Liver (tissue), 9 donors: Measurements from ENCODE around the gene MN1. TPM values are rescaled to one million over a fixed set of nuclear protein-coding genes. Genes with fewer than 3 reads are reported as not detected.

Source experiments
- DNase-seq: peaks from one replicate; pipeline ENCODE4 v3.0.0-alpha.2; 2017; ENCODE audit warnings: low spot score
- H3K27ac ChIP-seq, 2 donors: one replicate each; pipeline ENCODE4 v1.7.0; 2013; ENCODE audit warnings: inconsistent platforms in 2 of 2, low read length in 2 of 2, control low read depth in 1 of 2, low read depth in 1 of 2, mild to moderate bottlenecking in 1 of 2
- H3K27me3 ChIP-seq, 4 donors: one replicate each; pipeline versions ENCODE4 v1.6.1 to v1.7.0; 2013; ENCODE audit warnings: low read length in 3 of 4, inconsistent platforms in 1 of 4, mild to moderate bottlenecking in 1 of 4, moderate library complexity in 1 of 4; ENCODE audit not compliant: control insufficient read depth in 4 of 4, insufficient read depth in 4 of 4
- H3K36me3 ChIP-seq, 4 donors: one replicate each; pipeline versions ENCODE4 v1.6.1 to v1.7.0; 2013; ENCODE audit warnings: low read length in 3 of 4, mild to moderate bottlenecking in 3 of 4, low read depth in 1 of 4, moderate library complexity in 1 of 4; ENCODE audit not compliant: control insufficient read depth in 4 of 4, insufficient read depth in 3 of 4
- H3K4me1 ChIP-seq, 4 donors: one replicate each; pipeline versions ENCODE4 v1.6.1 to v1.7.0; 2013; ENCODE audit warnings: low read length in 3 of 4, mild to moderate bottlenecking in 3 of 4, moderate library complexity in 1 of 4; ENCODE audit not compliant: control insufficient read depth in 4 of 4, insufficient read depth in 4 of 4
- H3K4me3 ChIP-seq, 3 donors: one replicate each; pipeline versions ENCODE4 v1.6.1 to v1.7.0; 2013; ENCODE audit warnings: low read length in 3 of 3, control low read depth in 1 of 3, low read depth in 1 of 3, mild to moderate bottlenecking in 1 of 3
- H3K9ac ChIP-seq, 2 donors: one replicate each; pipeline ENCODE4 v1.7.0; 2013; ENCODE audit warnings: low read length in 2 of 2, mild to moderate bottlenecking in 2 of 2, moderate library complexity in 2 of 2, control low read depth in 1 of 2, low read depth in 1 of 2
- H3K9me3 ChIP-seq, 4 donors: one replicate each; pipeline versions ENCODE4 v1.6.1 to v1.7.0; 2013; ENCODE audit warnings: low read length in 3 of 4; ENCODE audit not compliant: control insufficient read depth in 4 of 4
- FOXA1 ChIP-seq: IDR thresholded peaks from 2 replicates; pipeline ENCODE4 v1.6.1; 2016; ENCODE audit warnings: antibody characterized with exemption
- FOXA2 ChIP-seq: IDR thresholded peaks from 2 replicates; pipeline ENCODE4 v1.6.1; 2016; ENCODE audit warnings: antibody characterized with exemption
- GABPA ChIP-seq, 2 donors: IDR thresholded peaks in 1 of 2; conservative IDR thresholded peaks in 1 of 2; 2 replicates each; pipeline ENCODE4 v1.6.1; 2016; ENCODE audit warnings: antibody characterized with exemption in 2 of 2, mild to moderate bottlenecking in 1 of 2, moderate library complexity in 1 of 2
- HNF4A ChIP-seq, 2 donors: conservative IDR thresholded peaks; 2 replicates each; pipeline ENCODE4 v1.6.1; 2016; ENCODE audit warnings: antibody characterized with exemption in 2 of 2, mild to moderate bottlenecking in 2 of 2
- HNF4G ChIP-seq: IDR thresholded peaks from 2 replicates; pipeline ENCODE4 v1.6.1; 2016; ENCODE audit warnings: antibody characterized with exemption
- NR2F2 ChIP-seq: IDR thresholded peaks from 2 replicates; pipeline ENCODE4 v1.6.1; 2016; ENCODE audit warnings: antibody characterized with exemption
- RAD21 ChIP-seq, 2 donors: IDR thresholded peaks; 2 replicates each; pipeline ENCODE4 v1.6.1; 2016; ENCODE audit warnings: antibody characterized with exemption in 2 of 2, mild to moderate bottlenecking in 2 of 2
- RXRA ChIP-seq, 2 donors: IDR thresholded peaks; 2 replicates each; pipeline ENCODE4 v1.6.1; 2017 to 2018; ENCODE audit warnings: antibody characterized with exemption in 2 of 2, mild to moderate bottlenecking in 1 of 2
- SP1 ChIP-seq: IDR thresholded peaks from 2 replicates; pipeline ENCODE4 v1.6.1; 2018; ENCODE audit warnings: antibody characterized with exemption, mild to moderate bottlenecking
- TAF1 ChIP-seq: conservative IDR thresholded peaks from 2 replicates; pipeline ENCODE4 v1.6.1; 2016; ENCODE audit warnings: antibody characterized with exemption, mild to moderate bottlenecking
- YY1 ChIP-seq: IDR thresholded peaks from 2 replicates; pipeline ENCODE4 v1.6.1; 2016; ENCODE audit warnings: antibody characterized with exemption, mild to moderate bottlenecking
- WGBS: extraction: QIAGEN DNeasy Blood & Tissue Kit; methylation state at CpG from one replicate; pipeline ENCODE4 v1.1.7; 2013; 5-methylcytosine and 5-hydroxymethylcytosine counted together
- polyA plus RNA-seq, 2 donors: library from polyadenylated mRNA; stranded (reverse) in 1 of 2; unstranded in 1 of 2; fragments of 200-250 nt in 1 of 2; fragments of >200 nt in 1 of 2; fragmentation: Nextera tagmentation in 1 of 2; extraction: Ambion mirVana in 1 of 2; gene quantifications; one replicate each; pipeline versions ENCODE4 v1.2.1 to v1.2.3, GENCODE V29; 2013 to 2015
- total RNA-seq, 2 donors: library from RNA; depleted of rRNA; stranded (reverse); fragments of >200 nt; gene quantifications; one replicate each; pipeline ENCODE4 v1.2.3, GENCODE V29; 2014
- TF ChIP-seq, protein P1 (sequence below): IDR thresholded peaks from 2 replicates; pipeline ENCODE4 v1.6.1; 2016; ENCODE audit warnings: antibody characterized with exemption
- TF ChIP-seq, protein P2 (sequence below): IDR thresholded peaks from 2 replicates; pipeline ENCODE4 v1.6.1; 2016; ENCODE audit warnings: antibody characterized with exemption, mild to moderate bottlenecking
- TF ChIP-seq, protein P3 (sequence below): fragments of 150-350 bp; IDR thresholded peaks from 2 replicates; pipeline ENCODE4 v1.5.1; 2017; ENCODE audit warnings: improper control_type of control experiment, low read depth, low read length; ENCODE audit not compliant: missing input control
- TF ChIP-seq, protein P4 (sequence below): IDR thresholded peaks from 2 replicates; pipeline ENCODE4 v1.6.1; 2016; ENCODE audit warnings: antibody characterized with exemption
- TF ChIP-seq, protein P5 (sequence below): IDR thresholded peaks from 2 replicates; pipeline ENCODE4 v1.6.1; 2016; ENCODE audit warnings: antibody characterized with exemption
- donor health status: healthy.
- donor health status: healthy.
- donor health status: healthy.
- donor health status: healthy.
- donor health status: healthy.

The MN1 gene
- total and polyA plus RNA-seq, 4 donors = 0.10 to 0.33 (median 0.21) TPM

DNA sequence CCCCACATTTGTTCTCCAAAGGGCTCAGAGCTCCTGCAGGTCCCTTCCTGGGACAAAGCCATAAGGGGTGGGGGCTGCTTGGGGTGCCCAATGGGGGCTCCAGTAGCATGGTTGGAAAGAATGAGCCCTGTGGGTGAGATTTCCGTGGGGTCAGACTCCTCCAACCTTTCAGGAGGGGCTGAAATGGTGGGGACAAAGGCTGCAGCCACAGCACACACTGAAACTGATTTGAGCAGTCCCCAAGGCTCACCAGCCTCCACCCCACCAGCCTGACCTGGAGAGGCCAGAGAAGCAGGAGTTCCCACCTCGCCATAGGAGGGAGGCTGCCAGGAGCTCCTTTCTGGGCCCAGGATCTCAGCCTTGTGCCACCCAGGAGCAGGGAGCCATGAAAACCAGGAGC is 69.2 kb downstream of the MN1 start:
- Histone ChIP-seq H3K27me3 (no peaks in the 10 kb centered on the region), H3K9me3 (peaks cover 0 to 3% (median 0%) of the 10 kb centered on the region in 4 donors), H3K36me3 (no peaks in the 10 kb centered on the region), H3K27ac (no peak overlapping the region), H3K4me1 (no peaks in the 10 kb centered on the region), H3K4me3 (no peak overlapping the region), H3K9ac (no peak overlapping the region)
- 78% methylated on average over 2 of the region's 2 CpGs for WGBS
- TF ChIP-seq RAD21 (IDR thresholded peaks at IDR 0.05) = no peak
- no peak for TF ChIP-seq HNF4A (conservative IDR thresholded peaks at IDR 0.05)
- TF ChIP-seq FOXA1 = no peak
- TF ChIP-seq TAF1 = no peak
- no peak for TF ChIP-seq FOXA2
- no peak for TF ChIP-seq HNF4G
- TF ChIP-seq, protein P1, sequence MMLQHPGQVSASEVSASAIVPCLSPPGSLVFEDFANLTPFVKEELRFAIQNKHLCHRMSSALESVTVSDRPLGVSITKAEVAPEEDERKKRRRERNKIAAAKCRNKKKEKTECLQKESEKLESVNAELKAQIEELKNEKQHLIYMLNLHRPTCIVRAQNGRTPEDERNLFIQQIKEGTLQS = no peak
- TF ChIP-seq, protein P2, sequence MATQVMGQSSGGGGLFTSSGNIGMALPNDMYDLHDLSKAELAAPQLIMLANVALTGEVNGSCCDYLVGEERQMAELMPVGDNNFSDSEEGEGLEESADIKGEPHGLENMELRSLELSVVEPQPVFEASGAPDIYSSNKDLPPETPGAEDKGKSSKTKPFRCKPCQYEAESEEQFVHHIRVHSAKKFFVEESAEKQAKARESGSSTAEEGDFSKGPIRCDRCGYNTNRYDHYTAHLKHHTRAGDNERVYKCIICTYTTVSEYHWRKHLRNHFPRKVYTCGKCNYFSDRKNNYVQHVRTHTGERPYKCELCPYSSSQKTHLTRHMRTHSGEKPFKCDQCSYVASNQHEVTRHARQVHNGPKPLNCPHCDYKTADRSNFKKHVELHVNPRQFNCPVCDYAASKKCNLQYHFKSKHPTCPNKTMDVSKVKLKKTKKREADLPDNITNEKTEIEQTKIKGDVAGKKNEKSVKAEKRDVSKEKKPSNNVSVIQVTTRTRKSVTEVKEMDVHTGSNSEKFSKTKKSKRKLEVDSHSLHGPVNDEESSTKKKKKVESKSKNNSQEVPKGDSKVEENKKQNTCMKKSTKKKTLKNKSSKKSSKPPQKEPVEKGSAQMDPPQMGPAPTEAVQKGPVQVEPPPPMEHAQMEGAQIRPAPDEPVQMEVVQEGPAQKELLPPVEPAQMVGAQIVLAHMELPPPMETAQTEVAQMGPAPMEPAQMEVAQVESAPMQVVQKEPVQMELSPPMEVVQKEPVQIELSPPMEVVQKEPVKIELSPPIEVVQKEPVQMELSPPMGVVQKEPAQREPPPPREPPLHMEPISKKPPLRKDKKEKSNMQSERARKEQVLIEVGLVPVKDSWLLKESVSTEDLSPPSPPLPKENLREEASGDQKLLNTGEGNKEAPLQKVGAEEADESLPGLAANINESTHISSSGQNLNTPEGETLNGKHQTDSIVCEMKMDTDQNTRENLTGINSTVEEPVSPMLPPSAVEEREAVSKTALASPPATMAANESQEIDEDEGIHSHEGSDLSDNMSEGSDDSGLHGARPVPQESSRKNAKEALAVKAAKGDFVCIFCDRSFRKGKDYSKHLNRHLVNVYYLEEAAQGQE = no peak
- no peak for TF ChIP-seq NR2F2
- TF ChIP-seq, protein P3, sequence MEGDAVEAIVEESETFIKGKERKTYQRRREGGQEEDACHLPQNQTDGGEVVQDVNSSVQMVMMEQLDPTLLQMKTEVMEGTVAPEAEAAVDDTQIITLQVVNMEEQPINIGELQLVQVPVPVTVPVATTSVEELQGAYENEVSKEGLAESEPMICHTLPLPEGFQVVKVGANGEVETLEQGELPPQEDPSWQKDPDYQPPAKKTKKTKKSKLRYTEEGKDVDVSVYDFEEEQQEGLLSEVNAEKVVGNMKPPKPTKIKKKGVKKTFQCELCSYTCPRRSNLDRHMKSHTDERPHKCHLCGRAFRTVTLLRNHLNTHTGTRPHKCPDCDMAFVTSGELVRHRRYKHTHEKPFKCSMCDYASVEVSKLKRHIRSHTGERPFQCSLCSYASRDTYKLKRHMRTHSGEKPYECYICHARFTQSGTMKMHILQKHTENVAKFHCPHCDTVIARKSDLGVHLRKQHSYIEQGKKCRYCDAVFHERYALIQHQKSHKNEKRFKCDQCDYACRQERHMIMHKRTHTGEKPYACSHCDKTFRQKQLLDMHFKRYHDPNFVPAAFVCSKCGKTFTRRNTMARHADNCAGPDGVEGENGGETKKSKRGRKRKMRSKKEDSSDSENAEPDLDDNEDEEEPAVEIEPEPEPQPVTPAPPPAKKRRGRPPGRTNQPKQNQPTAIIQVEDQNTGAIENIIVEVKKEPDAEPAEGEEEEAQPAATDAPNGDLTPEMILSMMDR = no peak
- no peak for TF ChIP-seq SP1
- no peak for TF ChIP-seq RXRA (IDR thresholded peaks at IDR 0.05)
- TF ChIP-seq, protein P4, sequence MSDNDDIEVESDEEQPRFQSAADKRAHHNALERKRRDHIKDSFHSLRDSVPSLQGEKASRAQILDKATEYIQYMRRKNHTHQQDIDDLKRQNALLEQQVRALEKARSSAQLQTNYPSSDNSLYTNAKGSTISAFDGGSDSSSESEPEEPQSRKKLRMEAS = no peak
- TF ChIP-seq YY1 = no peak
- no peak for TF ChIP-seq GABPA (IDR thresholded peaks at IDR 0.05 in 1 of 2, conservative IDR thresholded peaks at IDR 0.05 in 1 of 2)
- TF ChIP-seq, protein P5, sequence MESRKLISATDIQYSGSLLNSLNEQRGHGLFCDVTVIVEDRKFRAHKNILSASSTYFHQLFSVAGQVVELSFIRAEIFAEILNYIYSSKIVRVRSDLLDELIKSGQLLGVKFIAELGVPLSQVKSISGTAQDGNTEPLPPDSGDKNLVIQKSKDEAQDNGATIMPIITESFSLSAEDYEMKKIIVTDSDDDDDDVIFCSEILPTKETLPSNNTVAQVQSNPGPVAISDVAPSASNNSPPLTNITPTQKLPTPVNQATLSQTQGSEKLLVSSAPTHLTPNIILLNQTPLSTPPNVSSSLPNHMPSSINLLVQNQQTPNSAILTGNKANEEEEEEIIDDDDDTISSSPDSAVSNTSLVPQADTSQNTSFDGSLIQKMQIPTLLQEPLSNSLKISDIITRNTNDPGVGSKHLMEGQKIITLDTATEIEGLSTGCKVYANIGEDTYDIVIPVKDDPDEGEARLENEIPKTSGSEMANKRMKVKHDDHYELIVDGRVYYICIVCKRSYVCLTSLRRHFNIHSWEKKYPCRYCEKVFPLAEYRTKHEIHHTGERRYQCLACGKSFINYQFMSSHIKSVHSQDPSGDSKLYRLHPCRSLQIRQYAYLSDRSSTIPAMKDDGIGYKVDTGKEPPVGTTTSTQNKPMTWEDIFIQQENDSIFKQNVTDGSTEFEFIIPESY = no peak
- DNase-seq = no peak

DNA sequence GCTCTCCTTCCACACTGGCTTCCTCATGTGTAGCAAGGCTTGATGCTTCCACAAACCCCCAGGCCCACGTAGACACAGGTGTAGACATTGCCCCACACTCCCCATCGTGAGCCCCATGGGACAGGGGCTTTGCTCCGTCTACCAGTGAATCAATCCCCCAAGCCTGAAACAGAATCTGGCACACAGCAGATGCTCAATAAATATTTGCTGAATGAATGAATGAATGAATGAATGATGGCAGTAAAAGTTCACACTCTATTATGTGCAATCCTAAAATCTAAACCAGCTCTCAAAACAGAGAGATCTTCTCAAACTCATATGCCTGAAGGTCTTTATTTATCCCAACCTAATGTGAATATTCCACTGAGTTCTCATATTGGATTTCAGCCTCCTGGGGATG is 69.9 kb downstream of the MN1 start:
- WGBS = 77% methylated on average over 3 of the region's 3 CpGs
- H3K4me3 ChIP-seq = no peak overlapping the region
- H3K9ac ChIP-seq = no peak overlapping the region
- H3K9me3 ChIP-seq = no peaks in the 10 kb centered on the region
- H3K27me3 ChIP-seq = no peaks in the 10 kb centered on the region
- H3K36me3 ChIP-seq = no peaks in the 10 kb centered on the region
- no peaks in the 10 kb centered on the region for H3K4me1 ChIP-seq
- DNase-seq = no peak
- no peak overlapping the region for H3K27ac ChIP-seq
- TF ChIP-seq NR2F2 = no peak
